B cell (primary cell): Measurements from ENCODE around the gene CAMTA1.

Experiments used
- CTCF ChIP-seq: fragments of 200-600 bp; IDR thresholded peaks from one replicate; pipeline ENCODE4 v1.8.0; 2022; ENCODE audit warnings: antibody characterized with exemption, mild to moderate bottlenecking
- EZH2 ChIP-seq: IDR thresholded peaks from 2 replicates; pipeline ENCODE4 v1.6.1; 2012; ENCODE audit warnings: borderline replicate concordance, low read depth, mild to moderate bottlenecking, moderate library complexity, low read length; ENCODE audit not compliant: insufficient read depth, poor library complexity, severe bottlenecking

DNA sequence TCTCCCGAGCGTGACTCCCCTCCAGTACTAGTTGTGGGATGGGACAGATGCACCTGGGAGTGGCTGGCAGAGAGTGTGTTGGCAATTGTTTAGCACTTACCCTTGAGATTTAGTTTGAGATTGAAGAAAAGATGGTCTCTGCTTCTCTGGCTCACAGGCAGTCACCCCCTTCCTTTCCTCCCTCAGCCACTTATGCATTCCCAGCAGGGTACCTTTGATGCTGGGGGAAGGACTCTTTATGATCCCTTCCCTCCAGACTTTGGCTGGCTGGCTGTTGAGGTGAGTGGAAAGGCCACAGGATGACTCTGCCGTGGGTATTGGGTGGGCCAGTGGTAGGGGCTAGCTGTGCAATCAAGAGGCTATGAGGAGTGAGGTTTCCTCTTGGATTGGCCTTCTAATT is 236.8 kb downstream of the CAMTA1 start:
- TF ChIP-seq CTCF, result no peak
- no peak for TF ChIP-seq EZH2
